Daoy (cell line): ENCODE data around the gene RAD51AP2. TPM values are rescaled to one million over a fixed set of nuclear protein-coding genes. Genes with fewer than 3 reads are reported as not detected.

Experiments used
- DNase-seq: peaks from one replicate; pipeline ENCODE4 v3.0.0-alpha.2; 2015; ENCODE audit warnings: low read depth
- total RNA-seq: library from RNA; depleted of rRNA; stranded (reverse); fragments of >200 nt; shearing (Covaris generic); gene quantifications from 2 replicates; pipeline ENCODE4 v1.2.3, GENCODE V29; 2014; rRNA removed

The RAD51AP2 gene
- total RNA-seq, 1 experiment from 2014 or later: not detected

DNA sequence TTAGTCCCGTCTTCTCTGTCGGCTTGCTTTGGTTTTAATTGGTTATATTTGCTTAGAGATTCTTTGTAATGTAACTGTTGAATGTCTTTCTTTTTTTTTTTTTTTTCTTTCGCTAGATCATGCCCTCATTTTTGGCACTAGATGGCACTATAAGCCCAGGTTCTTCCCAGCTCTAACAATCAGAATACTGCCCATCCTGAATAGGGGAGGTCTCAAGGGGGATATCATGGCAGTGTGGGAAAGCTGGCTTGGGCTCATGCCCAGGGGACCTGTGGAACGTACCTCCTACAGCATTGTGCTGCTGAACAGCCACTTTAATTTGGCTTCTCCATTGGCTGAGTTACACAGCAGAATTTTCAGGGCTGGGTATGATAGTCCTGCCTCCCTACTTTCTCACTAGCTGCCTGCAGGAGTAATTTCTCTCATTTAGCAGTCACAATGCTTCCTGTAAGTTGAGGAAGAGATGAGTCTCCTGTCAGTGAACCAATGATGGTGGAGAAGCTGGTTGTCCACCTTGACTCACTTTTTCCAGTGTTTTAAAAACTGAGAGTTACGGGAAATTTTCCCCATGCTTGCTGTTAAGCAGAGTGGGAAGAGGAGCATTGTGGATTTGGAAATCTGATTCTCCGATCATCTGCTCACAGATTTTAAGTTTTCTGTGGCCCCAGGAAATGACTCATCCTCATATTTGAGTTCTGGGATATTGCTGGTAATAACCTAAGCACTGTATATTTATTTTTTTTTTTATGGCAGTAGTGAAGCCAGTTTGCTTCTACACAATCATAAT lies 47.2 kb downstream of the RAD51AP2 start:
- peak; percentile 45 for DNase-seq

DNA sequence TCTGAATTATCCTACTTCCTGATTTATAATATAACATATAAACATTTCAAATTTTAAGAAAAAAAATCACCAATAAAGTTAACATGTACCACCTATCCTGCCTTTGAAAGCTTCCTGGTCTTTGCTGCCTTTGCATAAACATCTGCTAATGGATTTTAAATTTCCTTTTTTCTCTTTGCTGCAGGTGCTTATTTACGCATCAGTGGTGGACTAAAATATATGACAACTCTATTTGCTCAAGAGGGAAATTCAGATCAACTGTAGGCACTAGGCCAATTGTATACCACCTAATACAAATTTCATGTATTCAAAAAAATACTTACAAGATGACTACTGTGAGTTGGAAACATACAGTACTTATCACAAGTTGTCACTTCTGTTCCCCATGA lies 57.2 kb downstream of the RAD51AP2 start:
- no peak for DNase-seq

Other genes starting within 250 kb of the RAD51AP2 start
- gene VSNL1, start 22.3 kb upstream of the RAD51AP2 start, total RNA-seq: 0.09 and 2.1 TPM in 2 replicates
- gene SMC6, start 235.4 kb upstream of the RAD51AP2 start, total RNA-seq: 36.5 and 46.7 TPM in 2 replicates
- gene GEN1, start 235.7 kb upstream of the RAD51AP2 start, total RNA-seq: 12.4 and 33.0 TPM in 2 replicates